K562 (cell line): ENCODE results near the gene AIFM3. TPM values are rescaled to one million over a fixed set of nuclear protein-coding genes. Genes with fewer than 3 reads are reported as not detected.
A peak's percentile ranks its signal among the peaks of the same experiment; 100 is the strongest.

Source experiments
- ILK ChIP-seq: fragments of 450-650 bp; IDR thresholded peaks from 2 replicates; pipeline ENCODE4 v1.6.1; 2016; ENCODE audit warnings: missing genetic modification characterization, low read depth, mild to moderate bottlenecking, missing compliant biosample characterization, moderate library complexity, borderline replicate concordance
- L3MBTL2 ChIP-seq: fragments of 450-650 bp; IDR thresholded peaks from 2 replicates; pipeline ENCODE4 v1.6.1; 2016; ENCODE audit warnings: mild to moderate bottlenecking, moderate library complexity
- SMAD1 ChIP-seq: fragments of 150-350 bp; IDR thresholded peaks from 2 replicates; pipeline ENCODE4 v1.6.1; 2014; ENCODE audit warnings: low read length, low read depth; ENCODE audit not compliant: partially characterized antibody
- TAF1 ChIP-seq: IDR thresholded peaks from 2 replicates; pipeline ENCODE4 v1.6.1; 2011; ENCODE audit warnings: mild to moderate bottlenecking, low read length, moderate library complexity; ENCODE audit not compliant: insufficient read depth, control insufficient read depth, severe bottlenecking; ENCODE audit errors: extremely low read depth
- TCF3 ChIP-seq: sonication (generic); formaldehyde crosslinking; IDR thresholded peaks from 2 replicates; pipeline ENCODE4 v1.4.0; 2020; ENCODE audit warnings: mild to moderate bottlenecking, missing genetic modification reagents
- ZNF408 ChIP-seq: fragments of 250-450 bp; sonication (Bioruptor Pico); IDR thresholded peaks from 2 replicates; pipeline ENCODE4 v1.4.0; 2020; ENCODE audit warnings: low read depth, mild to moderate bottlenecking, moderate library complexity
- ZNF76 ChIP-seq: fragments of 250-450 bp; sonication (Bioruptor Pico); IDR thresholded peaks from 2 replicates; pipeline ENCODE4 v1.4.0; 2020; ENCODE audit warnings: mild to moderate bottlenecking, moderate library complexity, borderline replicate concordance
- polyA plus RNA-seq, 8 experiments: library from polyadenylated mRNA; depleted of rRNA in 4 of 8; stranded (reverse) in 5 of 8; unstranded in 3 of 8; fragments of >200 nt; fragmentation: Nextera tagmentation in 2 of 8; fragmentation: Illumina TruSeq in 1 of 8; extraction: Ambion mirVana in 2 of 8; extraction: Trizol in 1 of 8; gene quantifications; 2 replicates each; pipeline versions ENCODE4 v1.2.1 to v1.2.3, GENCODE V29; 2011 to 2014; ENCODE audit warnings: inconsistent platforms in 1 of 8, missing spikeins in 1 of 8
- total RNA-seq, 7 experiments: library from RNA; depleted of rRNA in 6 of 7; stranded (reverse); fragments of >200 nt in 6 of 7; fragmentation: Illumina TruSeq in 2 of 7; extraction: Trizol in 2 of 7; gene quantifications; 2 replicates each; pipeline versions ENCODE4 v1.2.1 to v1.2.3, GENCODE V29; 2011 to 2021; ENCODE audit warnings: low replicate concordance in 1 of 7
- TF ChIP-seq, protein P1 (sequence below): fragments of 250-450 bp; sonication (Bioruptor Pico); IDR thresholded peaks from 2 replicates; pipeline ENCODE4 v1.9.0; 2021; ENCODE audit warnings: mild to moderate bottlenecking, inconsistent platforms
- TF ChIP-seq, protein P2 (sequence below): fragments of 200-800 bp; sonication (Bioruptor generic); IDR thresholded peaks from 2 replicates; pipeline ENCODE4 v1.6.1; 2017; ENCODE audit warnings: missing genetic modification characterization, missing compliant biosample characterization
- TF ChIP-seq, protein P3 (sequence below), 2 experiments: fragments of 450-650 bp; formaldehyde crosslinking in 1 of 2; IDR thresholded peaks; 2 replicates each; pipeline versions ENCODE4 v1.4.0 to v1.6.1; 2014 to 2020; ENCODE audit warnings: mild to moderate bottlenecking in 2 of 2, borderline replicate concordance in 1 of 2, low read depth in 1 of 2

Gene AIFM3
- total and polyA plus RNA-seq, 9 of the 15 experiments (the other 6 are each of a cell fraction or from before 2014, with no cell fraction given), result 0.03 to 0.20 (median 0.07) TPM; not detected in 1

DNA sequence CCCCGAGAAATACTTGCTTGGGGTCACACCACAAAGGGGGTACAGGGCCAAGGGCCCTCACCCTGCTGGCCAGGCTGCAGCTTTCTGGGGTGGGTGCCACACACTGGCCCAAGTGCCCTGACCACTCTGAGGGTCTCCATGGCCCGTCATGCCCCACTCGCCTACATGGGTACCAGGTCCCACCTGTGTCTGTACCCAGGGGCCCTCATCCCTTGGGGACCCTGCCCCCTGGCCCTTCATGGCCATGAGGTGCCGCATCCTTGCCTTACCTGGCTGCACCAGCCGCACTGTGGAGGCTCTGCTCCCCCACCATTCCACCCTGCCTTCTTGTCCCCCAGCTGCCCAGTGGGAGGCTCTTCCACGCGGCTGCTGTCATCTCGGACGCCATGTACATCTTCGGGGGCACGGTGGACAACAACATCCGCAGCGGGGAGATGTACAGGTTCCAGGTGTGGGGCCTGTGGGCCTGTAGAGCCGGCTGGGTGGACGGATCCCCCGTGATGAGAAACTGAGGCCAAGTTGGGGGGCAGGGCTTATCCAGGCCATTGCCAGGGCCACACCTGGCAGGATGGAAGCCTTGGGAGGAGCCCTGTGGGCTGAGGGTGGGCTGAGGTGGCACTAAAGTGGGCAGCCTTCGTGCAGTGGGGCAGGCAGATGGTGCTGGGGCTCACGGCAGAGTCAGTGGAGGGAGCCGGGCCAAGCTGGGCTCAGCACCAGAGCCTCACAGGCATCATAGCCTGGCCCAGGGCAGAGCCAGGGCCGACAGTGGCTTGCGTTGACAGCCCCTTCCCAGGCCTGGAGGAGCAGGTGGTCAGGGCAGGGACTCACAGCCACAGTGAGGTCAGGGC, 25.6 kb downstream of the AIFM3 start (continued):
- TF ChIP-seq, protein P1, sequence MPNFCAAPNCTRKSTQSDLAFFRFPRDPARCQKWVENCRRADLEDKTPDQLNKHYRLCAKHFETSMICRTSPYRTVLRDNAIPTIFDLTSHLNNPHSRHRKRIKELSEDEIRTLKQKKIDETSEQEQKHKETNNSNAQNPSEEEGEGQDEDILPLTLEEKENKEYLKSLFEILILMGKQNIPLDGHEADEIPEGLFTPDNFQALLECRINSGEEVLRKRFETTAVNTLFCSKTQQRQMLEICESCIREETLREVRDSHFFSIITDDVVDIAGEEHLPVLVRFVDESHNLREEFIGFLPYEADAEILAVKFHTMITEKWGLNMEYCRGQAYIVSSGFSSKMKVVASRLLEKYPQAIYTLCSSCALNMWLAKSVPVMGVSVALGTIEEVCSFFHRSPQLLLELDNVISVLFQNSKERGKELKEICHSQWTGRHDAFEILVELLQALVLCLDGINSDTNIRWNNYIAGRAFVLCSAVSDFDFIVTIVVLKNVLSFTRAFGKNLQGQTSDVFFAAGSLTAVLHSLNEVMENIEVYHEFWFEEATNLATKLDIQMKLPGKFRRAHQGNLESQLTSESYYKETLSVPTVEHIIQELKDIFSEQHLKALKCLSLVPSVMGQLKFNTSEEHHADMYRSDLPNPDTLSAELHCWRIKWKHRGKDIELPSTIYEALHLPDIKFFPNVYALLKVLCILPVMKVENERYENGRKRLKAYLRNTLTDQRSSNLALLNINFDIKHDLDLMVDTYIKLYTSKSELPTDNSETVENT (CRISPR knock-in tag), result peak; percentile 62; the same call in 1 of the 2 replicates
- TF ChIP-seq, protein P2, sequence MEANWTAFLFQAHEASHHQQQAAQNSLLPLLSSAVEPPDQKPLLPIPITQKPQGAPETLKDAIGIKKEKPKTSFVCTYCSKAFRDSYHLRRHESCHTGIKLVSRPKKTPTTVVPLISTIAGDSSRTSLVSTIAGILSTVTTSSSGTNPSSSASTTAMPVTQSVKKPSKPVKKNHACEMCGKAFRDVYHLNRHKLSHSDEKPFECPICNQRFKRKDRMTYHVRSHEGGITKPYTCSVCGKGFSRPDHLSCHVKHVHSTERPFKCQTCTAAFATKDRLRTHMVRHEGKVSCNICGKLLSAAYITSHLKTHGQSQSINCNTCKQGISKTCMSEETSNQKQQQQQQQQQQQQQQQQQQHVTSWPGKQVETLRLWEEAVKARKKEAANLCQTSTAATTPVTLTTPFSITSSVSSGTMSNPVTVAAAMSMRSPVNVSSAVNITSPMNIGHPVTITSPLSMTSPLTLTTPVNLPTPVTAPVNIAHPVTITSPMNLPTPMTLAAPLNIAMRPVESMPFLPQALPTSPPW (CRISPR knock-in tag), result no peak
- TF ChIP-seq TCF3 (CRISPR knock-in tag) (no peak), TAF1 (no peak), L3MBTL2 (no peak), ZNF76 (CRISPR knock-in tag) (peak; percentile 66; the same call in 1 of the 2 replicates), SMAD1 (no peak), ZNF408 (no peak), ILK (no peak)
- TF ChIP-seq, protein P3, sequence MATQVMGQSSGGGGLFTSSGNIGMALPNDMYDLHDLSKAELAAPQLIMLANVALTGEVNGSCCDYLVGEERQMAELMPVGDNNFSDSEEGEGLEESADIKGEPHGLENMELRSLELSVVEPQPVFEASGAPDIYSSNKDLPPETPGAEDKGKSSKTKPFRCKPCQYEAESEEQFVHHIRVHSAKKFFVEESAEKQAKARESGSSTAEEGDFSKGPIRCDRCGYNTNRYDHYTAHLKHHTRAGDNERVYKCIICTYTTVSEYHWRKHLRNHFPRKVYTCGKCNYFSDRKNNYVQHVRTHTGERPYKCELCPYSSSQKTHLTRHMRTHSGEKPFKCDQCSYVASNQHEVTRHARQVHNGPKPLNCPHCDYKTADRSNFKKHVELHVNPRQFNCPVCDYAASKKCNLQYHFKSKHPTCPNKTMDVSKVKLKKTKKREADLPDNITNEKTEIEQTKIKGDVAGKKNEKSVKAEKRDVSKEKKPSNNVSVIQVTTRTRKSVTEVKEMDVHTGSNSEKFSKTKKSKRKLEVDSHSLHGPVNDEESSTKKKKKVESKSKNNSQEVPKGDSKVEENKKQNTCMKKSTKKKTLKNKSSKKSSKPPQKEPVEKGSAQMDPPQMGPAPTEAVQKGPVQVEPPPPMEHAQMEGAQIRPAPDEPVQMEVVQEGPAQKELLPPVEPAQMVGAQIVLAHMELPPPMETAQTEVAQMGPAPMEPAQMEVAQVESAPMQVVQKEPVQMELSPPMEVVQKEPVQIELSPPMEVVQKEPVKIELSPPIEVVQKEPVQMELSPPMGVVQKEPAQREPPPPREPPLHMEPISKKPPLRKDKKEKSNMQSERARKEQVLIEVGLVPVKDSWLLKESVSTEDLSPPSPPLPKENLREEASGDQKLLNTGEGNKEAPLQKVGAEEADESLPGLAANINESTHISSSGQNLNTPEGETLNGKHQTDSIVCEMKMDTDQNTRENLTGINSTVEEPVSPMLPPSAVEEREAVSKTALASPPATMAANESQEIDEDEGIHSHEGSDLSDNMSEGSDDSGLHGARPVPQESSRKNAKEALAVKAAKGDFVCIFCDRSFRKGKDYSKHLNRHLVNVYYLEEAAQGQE (IDR thresholded peaks at IDR 0.05; ENCODE audit: borderline replicate concordance), result no peak
- TF ChIP-seq, protein P3 (CRISPR knock-in tag; IDR thresholded peaks at IDR 0.05; ENCODE audit: low read depth), result peak; percentile 41; the same call in 1 of the 2 replicates
